Measurements from ENCODE around the gene HSP90AA1. TPM values are rescaled to one million over a fixed set of nuclear protein-coding genes. Genes with fewer than 3 reads are reported as not detected.
"Not testable (repeated sequence)": the region's sequence is repeated elsewhere in the genome, so short reads cannot be mapped to it uniquely, and the experiment has no call there.

HSP90AA1 gene
- total RNA-seq, 1 experiment from 2014 or later = 116 TPM

DNA sequence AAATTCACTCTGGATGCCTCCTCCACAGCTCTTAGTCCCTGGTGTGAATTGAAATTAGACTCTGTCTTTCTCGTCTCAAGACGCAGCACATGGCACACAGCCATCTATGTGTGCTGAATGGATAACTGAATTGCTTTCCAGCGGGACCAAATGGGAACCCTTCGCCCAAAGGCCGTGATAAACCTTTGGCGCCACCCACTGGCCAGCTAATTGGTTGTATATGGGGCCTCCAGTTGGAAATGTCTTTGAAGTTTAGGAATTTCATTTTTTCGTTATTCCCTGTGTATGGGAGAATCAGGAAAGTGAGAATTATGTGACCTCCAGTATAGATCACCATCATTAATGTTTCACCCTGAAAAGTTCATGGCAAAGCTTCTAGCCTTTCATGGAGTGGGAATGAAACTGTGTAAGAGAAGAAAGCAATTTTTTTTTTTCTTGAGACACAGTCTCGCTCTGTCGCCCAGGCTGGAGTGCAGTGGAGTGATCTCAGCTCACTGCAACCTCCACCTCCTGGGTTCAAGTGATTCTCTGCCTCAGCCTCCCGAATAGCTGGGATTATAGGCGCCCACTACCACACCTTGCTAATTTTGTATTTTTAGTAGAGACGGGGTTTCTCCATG, 9.8 kb upstream of the HSP90AA1 start:
- in situ Hi-C loops (cut with HindIII; ENCODE audit: low pct_unique_long_range_greater_than_20kb, low sequenced_read_pairs) = no loop called here
- DNase-seq (ENCODE audit: low read depth) = peak; percentile 58

- no peak for DNase-seq (ENCODE audit: low read depth)
- in situ Hi-C loops (cut with HindIII; ENCODE audit: low pct_unique_long_range_greater_than_20kb, low sequenced_read_pairs) = no loop called here
Measured at GRCh38 chr14:102095871-102096568, 9.2 kb upstream of the HSP90AA1 start.

GRCh38 chr14:102095231-102095870, 8.5 kb upstream of the HSP90AA1 start:
- no peak for DNase-seq (ENCODE audit: low read depth)
- in situ Hi-C loops (cut with HindIII; ENCODE audit: low pct_unique_long_range_greater_than_20kb, low sequenced_read_pairs) = no loop called here

GRCh38 chr14:102094101-102094500, 7.3 kb upstream of the HSP90AA1 start:
- DNase-seq (ENCODE audit: low read depth) = no peak
- in situ Hi-C loops (cut with HindIII; ENCODE audit: low pct_unique_long_range_greater_than_20kb, low sequenced_read_pairs) = no loop called here

DNA sequence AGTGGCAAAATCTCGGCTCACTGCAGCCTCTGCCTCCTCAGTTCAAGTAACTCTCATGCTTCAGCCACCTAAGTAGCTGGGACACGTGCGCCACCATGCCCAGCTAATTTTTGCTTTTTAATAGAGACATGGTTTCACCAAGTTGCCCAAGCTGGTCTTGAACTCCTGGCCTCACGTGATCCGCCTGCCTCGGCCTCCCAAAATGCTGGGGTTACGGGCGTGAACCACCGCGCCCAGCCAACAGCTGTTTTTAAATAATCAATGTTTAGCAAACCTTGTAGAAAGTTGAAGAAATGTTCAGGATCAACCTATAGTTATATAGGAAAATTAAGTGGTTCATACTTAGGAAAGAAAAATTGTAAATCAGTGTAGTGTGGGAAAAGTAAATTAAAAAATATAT, 6.0 kb upstream of the HSP90AA1 start:
- no peak for DNase-seq (ENCODE audit: low read depth)
- in situ Hi-C loops (cut with HindIII; ENCODE audit: low pct_unique_long_range_greater_than_20kb, low sequenced_read_pairs) = no loop called here

DNA sequence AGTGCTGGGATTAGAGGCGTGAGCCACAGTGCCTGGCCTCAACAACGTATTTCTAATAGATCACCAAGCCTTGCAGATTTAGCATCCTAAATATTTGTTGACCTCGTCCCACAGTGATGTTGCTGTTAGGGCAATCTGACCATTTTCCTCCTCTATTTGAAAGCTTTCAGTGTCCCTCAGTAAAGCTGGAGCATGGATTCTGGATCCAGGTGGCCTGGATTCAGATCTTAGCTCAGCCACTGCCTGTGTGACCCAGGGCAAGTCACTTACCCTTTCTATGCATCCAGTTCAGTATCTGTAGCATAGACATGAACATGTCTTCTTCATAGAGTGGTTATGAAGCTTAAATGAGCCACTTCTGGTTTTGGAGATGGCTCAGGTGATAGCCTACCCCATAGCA, 3.9 kb upstream of the HSP90AA1 start:
- in situ Hi-C loops (cut with HindIII; ENCODE audit: low pct_unique_long_range_greater_than_20kb, low sequenced_read_pairs) = no loop called here
- DNase-seq (ENCODE audit: low read depth) = no peak

DNA sequence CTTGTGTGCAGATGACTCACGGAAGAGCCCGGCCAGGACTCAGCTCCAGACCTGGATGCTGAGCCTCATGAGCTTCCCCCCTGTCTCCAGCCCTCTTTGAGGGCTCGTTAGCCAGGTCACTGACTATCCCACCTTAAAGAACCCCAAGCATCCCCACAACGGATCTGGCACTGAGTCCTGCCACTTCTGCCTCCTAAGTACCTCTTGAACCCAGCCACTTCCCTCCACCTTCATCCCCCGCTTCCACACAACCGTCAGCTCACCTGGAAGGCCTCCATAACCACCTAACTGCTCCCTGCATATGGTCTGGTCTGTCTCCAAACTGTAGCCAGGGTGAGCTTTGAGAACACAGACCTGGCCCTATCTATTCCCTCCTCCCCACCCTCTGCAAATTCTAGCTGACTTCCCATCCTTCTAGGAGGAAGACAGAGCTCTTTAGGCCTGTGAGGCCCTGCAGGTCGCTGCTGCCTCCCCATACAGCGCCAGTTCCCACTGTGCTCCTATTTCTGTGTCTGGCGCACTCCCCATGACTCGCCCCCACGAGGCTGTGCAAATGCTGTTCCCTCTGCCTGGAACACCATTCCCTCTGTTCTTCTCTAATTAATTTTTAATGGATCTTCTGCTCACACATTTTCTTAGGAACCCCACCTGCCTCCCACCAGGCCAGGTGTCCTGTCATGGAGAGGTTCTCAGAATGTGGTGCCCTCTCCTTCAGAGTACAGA, 2.9 kb upstream of the HSP90AA1 start:
- DNase-seq (ENCODE audit: low read depth) = no peak
- in situ Hi-C loops (cut with HindIII; ENCODE audit: low pct_unique_long_range_greater_than_20kb, low sequenced_read_pairs) = no loop called here

DNA sequence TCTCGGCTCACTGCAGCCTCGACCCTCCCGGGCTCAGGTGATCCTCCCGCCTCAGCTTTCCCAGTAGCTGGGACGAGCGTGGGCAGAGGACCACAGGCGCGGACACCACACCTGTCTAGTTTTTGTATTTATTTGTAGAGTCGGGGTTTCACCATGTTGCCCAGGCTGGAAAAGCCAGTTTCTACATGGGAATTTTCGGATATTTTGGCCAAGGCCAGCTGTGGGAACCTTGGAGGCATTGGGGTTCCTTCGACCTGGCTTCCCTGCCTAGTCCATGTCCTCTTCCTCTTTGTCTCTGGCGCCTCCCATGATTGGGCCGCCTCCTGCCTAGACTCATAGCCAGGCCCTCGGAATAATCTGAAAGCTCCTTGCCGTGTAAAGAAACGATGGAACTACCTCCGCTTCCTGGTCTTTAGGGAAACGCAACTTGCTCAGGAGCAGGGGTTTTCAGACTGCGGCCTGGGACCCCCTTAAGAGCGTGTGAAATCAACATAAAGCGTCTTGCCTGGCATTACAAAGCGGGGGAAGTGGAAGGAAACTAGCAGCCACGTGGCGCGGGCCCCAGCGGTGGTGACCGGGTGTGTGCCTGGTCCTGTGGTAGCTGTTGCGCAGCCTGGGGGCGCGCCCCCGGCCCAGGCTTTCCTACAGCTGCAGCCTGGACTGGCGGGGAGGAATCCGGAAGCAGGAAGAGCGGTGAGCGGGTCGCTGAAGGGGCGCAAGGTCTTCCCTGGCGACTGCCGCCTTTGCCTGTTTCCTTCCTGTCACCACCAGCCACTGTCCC, 1.4 kb upstream of the HSP90AA1 start:
- in situ Hi-C loops (cut with HindIII; ENCODE audit: low pct_unique_long_range_greater_than_20kb, low sequenced_read_pairs) = no loop called here
- no peak for DNase-seq (ENCODE audit: low read depth)

DNA sequence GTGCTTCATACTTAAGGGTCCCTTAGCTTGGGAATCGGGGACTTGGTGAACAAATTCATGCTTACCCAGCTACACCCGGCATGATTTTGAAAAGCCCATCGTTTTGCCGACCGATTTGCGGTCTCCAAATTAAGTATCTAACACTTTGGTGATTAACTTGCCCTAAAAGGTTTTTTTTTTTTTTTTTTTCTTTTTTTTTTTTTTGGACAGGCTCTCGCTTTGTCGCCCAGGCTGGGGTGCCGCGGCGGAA, 843 bp upstream of the HSP90AA1 start:
- in situ Hi-C loops (cut with HindIII; ENCODE audit: low pct_unique_long_range_greater_than_20kb, low sequenced_read_pairs) = no loop called here
- no peak for DNase-seq (ENCODE audit: low read depth)

DNA sequence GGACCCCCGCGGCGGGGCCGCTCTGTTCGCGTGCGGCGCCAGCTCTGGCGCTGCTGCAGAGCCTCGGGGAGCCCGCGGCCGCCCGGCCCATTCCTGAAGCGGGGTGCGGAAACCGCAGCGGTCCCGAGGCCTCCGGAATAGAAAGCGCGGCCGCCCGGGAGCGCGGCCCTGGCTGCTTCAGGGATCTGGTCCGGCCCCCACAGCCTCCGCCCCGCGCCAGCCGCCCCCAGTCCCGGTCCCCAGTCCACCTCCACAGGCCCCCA, 204 bp downstream of the HSP90AA1 start:
- in situ Hi-C loops (cut with HindIII; ENCODE audit: low pct_unique_long_range_greater_than_20kb, low sequenced_read_pairs) = no loop called here
- no peak for DNase-seq (ENCODE audit: low read depth)

GRCh38 chr14:102085948-102086708, 716 bp downstream of the HSP90AA1 start:
- DNase-seq (ENCODE audit: low read depth) = no peak
- in situ Hi-C loops (cut with HindIII; ENCODE audit: low pct_unique_long_range_greater_than_20kb, low sequenced_read_pairs) = no loop called here

DNA sequence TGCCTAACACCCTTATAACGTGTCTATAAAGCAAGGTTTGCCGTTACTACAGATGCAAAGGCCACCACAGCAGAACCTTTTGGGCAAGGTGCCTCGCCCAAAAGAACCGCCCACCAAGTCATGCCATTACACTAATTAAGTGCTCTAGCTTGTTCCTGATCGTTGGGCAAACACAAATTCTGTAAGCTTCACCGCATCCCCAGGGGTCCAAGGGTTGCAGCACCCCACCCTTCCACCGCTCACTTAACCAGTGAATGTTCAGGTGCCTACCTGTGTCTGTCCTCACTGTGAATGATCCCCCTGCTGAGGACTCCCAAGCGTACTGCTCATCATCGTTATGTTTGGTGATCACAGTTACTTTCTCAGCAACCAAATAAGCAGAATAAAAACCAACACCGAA, 1.4 kb downstream of the HSP90AA1 start:
- DNase-seq (ENCODE audit: low read depth) = no peak
- in situ Hi-C loops (cut with HindIII; ENCODE audit: low pct_unique_long_range_greater_than_20kb, low sequenced_read_pairs) = no loop called here

- DNase-seq (ENCODE audit: low read depth) = no peak
- in situ Hi-C loops (cut with HindIII; ENCODE audit: low pct_unique_long_range_greater_than_20kb, low sequenced_read_pairs) = no loop called here
Measured at GRCh38 chr14:102084931-102085330, 1.9 kb downstream of the HSP90AA1 start.

DNA sequence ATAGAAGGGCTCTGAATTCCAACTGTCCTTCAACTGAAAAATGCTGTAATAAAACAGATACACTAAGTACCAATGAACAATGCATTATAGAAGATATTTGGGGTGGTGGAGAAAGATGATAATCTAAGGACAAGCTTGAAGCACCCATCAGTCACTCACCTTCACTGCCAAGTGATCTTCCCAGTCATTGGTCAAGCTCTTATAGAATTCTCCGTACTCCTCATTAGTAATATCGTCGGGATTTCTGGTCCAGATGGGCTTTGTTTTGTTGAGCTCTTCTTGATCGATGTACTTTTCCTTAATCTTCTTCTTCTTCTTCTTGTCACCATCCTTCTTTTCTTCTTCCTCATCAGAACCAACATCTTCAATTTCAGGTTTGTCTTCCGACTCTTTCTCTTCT, 2.3 kb downstream of the HSP90AA1 start:
- in situ Hi-C loops (cut with HindIII; ENCODE audit: low pct_unique_long_range_greater_than_20kb, low sequenced_read_pairs); DNase-seq (ENCODE audit: low read depth): not testable (repeated sequence)

GRCh38 chr14:102081231-102082080, 5.4 kb downstream of the HSP90AA1 start:
- in situ Hi-C loops (cut with HindIII; ENCODE audit: low pct_unique_long_range_greater_than_20kb, low sequenced_read_pairs) = no loop called here
- no peak for DNase-seq (ENCODE audit: low read depth)

GRCh38 chr14:102080183-102081080, 6.4 kb downstream of the HSP90AA1 start:
- in situ Hi-C loops (cut with HindIII; ENCODE audit: low pct_unique_long_range_greater_than_20kb, low sequenced_read_pairs) = no loop called here

GRCh38 chr14:102079700-102079979, 7.2 kb downstream of the HSP90AA1 start:
- DNase-seq (ENCODE audit: low read depth) = no peak
- in situ Hi-C loops (cut with HindIII; ENCODE audit: low pct_unique_long_range_greater_than_20kb, low sequenced_read_pairs) = no loop called here

More at GRCh38 chr14:102080183-102081080, 6.4 kb downstream of the HSP90AA1 start:
- no peak for DNase-seq (ENCODE audit: low read depth)

All from Caki2 (cell line).